ENCODE data around the gene UTRN. TPM values are rescaled to one million over a fixed set of nuclear protein-coding genes. Genes with fewer than 3 reads are reported as not detected.

The UTRN gene
- 10 to 100 TPM; 21.8 to 39.9 (median 38.5) TPM for polyA plus RNA-seq

DNA sequence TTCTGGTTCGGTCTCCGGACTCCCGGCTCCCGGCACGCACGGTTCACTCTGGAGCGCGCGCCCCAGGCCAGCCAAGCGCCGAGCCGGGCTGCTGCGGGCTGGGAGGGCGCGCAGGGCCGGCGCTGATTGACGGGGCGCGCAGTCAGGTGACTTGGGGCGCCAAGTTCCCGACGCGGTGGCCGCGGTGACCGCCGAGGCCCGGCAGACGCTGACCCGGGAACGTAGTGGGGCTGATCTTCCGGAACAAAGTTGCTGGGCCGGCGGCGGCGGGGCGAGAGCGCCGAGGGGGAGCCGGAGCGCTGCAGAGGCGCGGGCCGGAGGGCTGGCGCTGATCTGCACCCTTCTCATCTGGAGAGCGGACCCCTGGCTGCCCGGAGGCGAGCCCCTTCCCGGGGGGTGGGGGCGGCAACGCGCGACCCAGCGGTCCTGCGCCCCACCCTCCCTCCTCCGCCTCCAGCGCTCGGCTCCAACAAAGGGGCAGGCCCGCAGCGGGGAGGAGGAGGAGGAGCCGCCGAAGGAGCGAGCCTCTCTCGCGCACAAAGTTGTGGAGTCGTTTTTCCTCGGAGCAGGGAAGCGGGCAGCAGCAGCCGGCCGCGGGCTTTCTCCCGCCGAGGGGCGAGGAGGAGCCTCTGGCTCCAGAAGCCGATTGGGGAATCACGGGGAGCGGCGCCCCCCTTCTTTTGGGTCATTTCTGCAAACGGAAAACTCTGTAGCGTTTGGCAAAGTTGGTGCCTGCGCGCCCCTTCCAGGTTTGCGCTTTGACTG is at the start of gene UTRN:
Gene UTRN, plus strand, starts transcription at position 553 of the 765 bp plus-strand sequence. CDS start 6,494 bp downstream, outside the sequence.
- WGBS, 3 donors = 0 to 1% (median 0%) methylated on average over 78 to 84 of the region's 84 CpGs
- peak within 1 kb of the TSS; percentile 66 for H3K27ac ChIP-seq (ENCODE audit: low read depth, low read length)

- WGBS, 3 donors = 99 to 100% (median 99%) methylated on average over 4 of the region's 4 CpGs
- H3K27ac ChIP-seq (ENCODE audit: low read depth, low read length) = no peak overlapping the region
These were observed 40.4 kb upstream of the UTRN start for GRCh38 chr6:144244688-144245087.

- WGBS, 3 donors = 57 to 87% (median 73%) methylated on average over 5 of the region's 5 CpGs
- H3K27ac ChIP-seq (ENCODE audit: low read depth, low read length) = no peak overlapping the region
These were observed 38.1 kb upstream of the UTRN start for GRCh38 chr6:144246988-144247387.

DNA sequence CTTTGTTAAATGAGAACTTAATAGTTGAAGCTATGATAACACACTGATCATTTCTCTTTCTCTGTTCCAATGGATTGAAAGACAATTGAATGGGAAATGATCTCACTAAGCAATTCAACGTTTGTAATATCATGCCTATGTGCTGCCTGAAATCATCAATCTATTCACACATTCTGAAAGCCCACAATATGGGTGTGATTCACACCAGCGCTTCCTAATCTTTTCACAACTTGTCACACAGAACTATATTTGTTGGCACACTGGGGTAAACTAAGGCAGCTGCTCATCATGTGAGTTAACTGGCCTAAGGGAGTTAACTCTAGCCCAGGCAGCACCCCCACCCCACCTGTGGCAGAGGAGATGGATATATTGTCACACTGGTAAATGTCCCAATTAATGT is 37.1 kb upstream of the UTRN start:
- H3K27ac ChIP-seq (ENCODE audit: low read depth, low read length) = no peak overlapping the region
- WGBS, 3 donors = 65 to 82% (median 71%) methylated on average over 2 of the region's 2 CpGs

- WGBS, 3 donors = 47 to 89% (median 55%) methylated on average over 3 of the region's 3 CpGs
- no peak overlapping the region for H3K27ac ChIP-seq (ENCODE audit: low read depth, low read length)
These were observed 36.4 kb upstream of the UTRN start for GRCh38 chr6:144248476-144249301.

DNA sequence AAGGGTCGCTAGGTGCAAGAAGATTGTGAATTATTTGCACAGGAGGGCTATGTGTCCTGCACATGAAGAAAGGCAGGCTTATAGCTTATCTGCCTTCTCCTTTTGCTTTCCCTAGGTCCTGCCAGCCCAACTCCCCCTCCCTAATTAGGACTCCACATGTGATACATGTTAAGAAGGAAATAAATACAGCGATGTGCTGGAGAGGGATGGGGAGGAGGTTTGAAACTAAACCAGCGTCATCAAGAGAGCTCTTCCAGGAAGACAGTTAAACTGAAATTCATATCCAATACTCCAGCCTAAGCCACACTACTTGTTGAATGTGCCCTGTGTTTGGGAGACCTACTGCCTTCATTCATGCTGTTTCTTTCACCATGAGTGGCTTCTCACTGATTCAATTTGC is 34.9 kb upstream of the UTRN start:
- WGBS, 3 donors = 79 to 80% (median 79%) methylated on average over 3 of the region's 3 CpGs
- H3K27ac ChIP-seq (ENCODE audit: low read depth, low read length) = no peak overlapping the region

DNA sequence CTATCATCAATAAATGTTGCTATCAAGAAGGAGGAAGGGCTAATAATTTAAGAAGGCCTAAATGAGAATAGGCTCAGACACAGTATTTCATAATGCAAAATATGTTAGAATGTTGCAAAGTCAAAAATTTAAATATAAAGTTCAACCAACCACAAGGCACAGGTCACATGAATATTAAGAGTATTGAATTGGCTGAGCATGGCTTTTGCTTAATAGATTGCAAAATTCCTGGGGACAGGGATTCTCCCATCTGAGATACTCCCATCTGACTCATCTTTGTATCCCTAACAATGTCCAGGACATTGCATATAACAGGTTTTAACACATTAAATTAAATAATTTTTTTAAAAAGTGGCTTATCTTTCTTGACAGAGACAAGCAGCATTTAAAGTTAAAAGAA is 32.9 kb upstream of the UTRN start:
- H3K27ac ChIP-seq (ENCODE audit: low read depth, low read length) = no peak overlapping the region

DNA sequence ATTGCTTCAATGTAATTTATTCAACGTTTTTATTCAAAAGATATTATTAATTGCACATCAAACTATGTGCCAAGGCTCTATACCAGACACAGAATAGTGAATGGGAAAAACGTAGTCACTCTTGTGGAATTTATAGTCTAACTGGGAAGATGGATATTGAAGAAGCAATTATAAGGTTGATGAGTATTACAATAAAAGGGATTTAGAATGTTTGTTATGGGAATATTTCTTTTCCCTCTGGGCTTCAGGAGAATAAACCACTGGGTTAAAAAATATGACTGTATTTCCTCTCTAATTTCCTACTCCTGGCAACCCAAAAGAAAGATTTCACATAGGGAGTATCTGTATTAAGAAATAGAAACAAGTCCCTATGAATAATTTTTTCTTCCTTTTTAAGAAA is 25.1 kb upstream of the UTRN start:
- 35 to 45% (median 42%) methylated on average over 2 of the region's 2 CpGs for WGBS, 3 donors
- H3K27ac ChIP-seq (ENCODE audit: low read depth, low read length) = no peak overlapping the region

DNA sequence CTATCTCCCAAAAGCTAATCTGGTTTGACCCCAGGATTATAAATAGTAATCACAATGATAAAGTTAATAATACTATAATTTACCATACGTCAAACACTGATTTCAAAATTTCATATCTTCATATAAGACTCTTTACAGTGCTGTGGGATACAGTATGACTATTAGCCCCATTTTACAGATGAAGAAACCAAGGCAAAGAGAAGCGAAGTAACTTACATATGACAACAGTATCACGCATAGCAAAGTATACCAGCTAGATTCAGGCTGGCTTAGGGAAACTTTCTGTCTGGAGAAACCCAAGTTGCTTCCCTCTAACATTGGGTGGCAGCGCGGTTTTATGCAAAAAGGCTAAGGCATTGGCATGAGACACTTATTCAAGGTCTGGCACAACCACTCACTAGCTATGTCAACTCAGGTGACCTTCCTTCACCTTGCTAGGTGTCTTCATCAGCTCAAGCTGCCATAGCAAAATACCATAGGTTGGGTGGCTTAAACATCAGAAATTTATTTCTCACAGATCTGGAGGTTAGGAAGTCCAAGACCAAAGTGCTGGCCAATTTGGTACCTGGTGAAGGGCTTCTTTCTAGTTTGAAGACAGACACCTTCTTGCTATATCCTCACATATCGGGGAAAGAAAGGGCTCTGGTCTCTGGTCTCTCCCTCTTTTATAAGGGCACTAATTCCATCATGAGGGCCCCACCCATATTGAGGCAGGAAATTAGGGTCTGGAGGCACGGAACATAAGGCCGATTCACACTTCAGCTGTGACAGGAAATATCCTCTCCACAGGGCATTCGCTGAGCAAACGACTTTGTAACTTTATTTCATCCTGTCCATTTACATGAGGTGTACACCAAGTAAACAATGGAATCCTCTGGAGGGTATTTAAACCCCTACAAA is 22.4 kb upstream of the UTRN start:
- no peak overlapping the region for H3K27ac ChIP-seq (ENCODE audit: low read depth, low read length)
- 91 to 92% (median 91%) methylated on average over 10 of the region's 10 CpGs for WGBS, 3 donors

DNA sequence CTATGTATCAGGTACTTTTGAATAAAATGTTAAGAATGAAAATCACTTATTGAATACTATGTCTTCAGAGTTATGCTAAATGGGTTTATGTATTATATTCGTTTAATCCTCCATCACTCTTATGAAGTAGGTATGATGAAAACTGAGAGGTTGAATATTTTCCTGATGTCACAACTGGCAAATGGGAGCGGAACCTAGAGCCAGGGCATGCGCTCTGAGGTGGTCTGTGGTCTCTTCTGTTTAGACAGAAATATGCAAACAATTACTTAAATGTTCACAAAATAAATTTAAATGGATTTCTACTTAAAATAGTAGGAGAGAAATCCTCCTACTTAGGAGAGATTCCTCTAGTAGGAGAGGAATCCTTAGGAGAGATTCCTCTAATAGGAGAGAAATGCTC is 21.3 kb upstream of the UTRN start:
- H3K27ac ChIP-seq (ENCODE audit: low read depth, low read length) = no peak overlapping the region
- 93 to 97% (median 94%) methylated on average over 3 of the region's 3 CpGs for WGBS, 3 donors

DNA sequence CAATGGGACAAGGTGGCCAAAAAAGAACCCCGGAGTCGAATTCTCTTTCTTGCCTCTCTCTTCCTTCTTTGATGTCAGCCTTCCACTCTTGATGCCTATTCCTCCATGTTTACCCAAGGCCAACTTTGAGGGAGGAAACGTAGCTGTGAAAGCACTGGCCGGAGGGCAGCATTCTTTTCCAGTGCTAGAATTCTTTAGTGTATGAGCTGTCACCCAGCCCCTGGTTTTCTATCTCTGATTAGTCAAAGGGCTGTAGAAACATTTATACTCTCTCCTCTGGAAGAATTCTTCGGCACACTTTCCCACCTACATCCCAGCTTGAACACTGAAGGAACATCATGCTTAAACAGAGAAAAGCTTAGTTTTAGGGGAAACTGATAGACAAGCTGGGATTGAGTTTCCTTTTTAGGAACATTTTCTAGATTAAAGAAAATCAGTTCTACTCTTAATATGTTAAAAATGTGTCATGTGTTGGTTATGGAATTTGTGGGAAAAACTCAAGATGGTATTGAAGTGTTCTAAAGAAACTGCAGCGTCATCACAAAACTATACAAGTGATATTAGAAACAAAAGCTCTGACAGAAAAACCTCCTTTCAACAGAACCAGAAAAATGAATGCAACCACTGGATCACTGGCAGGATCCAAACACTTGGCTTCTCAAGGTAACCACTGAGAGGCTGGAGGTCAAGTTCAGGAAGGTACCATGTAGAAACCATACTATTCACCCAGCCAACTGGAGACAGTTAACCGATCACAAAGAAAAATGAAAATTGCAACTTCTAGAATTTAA is 20.7 kb upstream of the UTRN start:
- WGBS, 3 donors = 26 to 81% (median 69%) methylated on average over 7 of the region's 7 CpGs
- H3K27ac ChIP-seq (ENCODE audit: low read depth, low read length) = no peak overlapping the region

- WGBS, 3 donors = 25 to 83% (median 81%) methylated on average over 4 of the region's 4 CpGs
- no peak overlapping the region for H3K27ac ChIP-seq (ENCODE audit: low read depth, low read length)
These were observed 20.1 kb upstream of the UTRN start for GRCh38 chr6:144265061-144265357.

DNA sequence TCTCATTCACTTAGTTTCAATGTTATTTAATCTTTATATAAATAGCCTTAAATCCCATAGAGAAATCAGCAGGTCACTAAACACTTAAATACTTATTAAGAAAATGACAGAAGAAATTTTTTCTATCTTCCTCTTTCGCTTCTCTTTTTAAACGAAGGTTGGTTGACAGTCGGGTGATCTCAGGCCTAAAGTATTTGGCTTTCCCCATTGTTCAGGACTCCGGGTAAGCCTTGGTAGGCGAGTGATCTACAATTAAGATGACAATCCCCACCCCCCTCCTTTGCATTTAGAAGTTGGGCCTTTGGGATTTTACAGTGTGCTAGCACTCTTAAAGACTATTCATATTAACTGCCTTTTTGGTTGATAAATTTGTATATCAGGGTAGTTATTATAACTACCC is 19.7 kb upstream of the UTRN start:
- WGBS, 3 donors = 31 to 59% (median 58%) methylated on average over 5 of the region's 5 CpGs
- H3K27ac ChIP-seq (ENCODE audit: low read depth, low read length) = no peak overlapping the region

- H3K27ac ChIP-seq (ENCODE audit: low read depth, low read length) = no peak overlapping the region
- WGBS, 3 donors = 14 to 44% (median 29%) methylated on average over 6 of the region's 6 CpGs
These were observed 19.0 kb upstream of the UTRN start for GRCh38 chr6:144266091-144266649.

DNA sequence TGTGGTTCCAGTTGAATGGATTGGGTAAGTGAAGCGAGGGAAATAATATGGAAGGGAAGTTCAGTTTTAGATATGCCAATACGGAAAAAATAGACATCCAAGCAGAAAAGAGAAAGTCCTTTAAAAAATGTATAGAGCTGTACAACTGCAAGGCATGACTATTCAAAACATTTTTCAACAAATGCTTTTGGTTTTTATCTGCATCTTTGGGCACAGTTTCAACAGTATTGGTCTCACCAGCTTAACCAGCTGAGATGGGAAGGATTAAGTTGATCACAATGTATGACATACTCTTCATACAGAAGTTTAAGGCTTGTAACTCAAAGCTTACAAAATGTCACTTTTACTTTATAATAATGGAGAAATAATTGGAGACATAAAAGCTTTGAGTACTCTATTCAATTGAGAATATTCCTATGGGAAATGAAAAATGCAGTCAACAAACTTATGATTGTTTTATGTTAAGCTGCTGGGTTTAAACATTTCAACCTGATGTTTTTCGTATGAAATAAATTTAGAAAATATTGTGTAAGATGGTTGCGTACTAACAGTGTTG is 16.3 kb upstream of the UTRN start:
- H3K27ac ChIP-seq (ENCODE audit: low read depth, low read length) = no peak overlapping the region
- 74 to 90% (median 79%) methylated on average over 4 of the region's 4 CpGs for WGBS, 3 donors

DNA sequence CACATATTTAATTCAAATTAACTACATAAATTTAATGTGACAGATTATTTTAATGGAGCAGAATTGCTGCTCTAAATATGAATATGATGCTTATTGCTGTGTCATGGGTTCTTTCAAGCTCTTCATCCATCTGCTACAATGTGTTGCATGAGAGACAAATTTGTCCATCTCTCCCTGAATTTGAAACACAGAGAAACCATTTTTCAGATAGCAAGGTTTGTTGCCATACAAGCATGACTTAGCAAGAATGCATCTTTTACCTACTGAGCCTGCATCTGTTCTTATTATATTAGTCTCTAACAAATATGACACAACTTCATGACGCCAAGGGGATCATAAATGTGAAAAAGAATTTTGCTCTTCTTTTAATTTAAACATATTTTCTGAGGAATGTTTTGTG is 8.0 kb upstream of the UTRN start:
- H3K27ac ChIP-seq (ENCODE audit: low read depth, low read length) = no peak overlapping the region
- WGBS, 3 donors = 90 to 98% (median 93%) methylated on average over 1 of the region's 1 CpG

- 77 to 82% (median 80%) methylated on average over 8 of the region's 8 CpGs for WGBS, 3 donors
- H3K27ac ChIP-seq (ENCODE audit: low read depth, low read length) = no peak overlapping the region
These were observed 7.4 kb upstream of the UTRN start for GRCh38 chr6:144277605-144278227.
